HEK293 (cell line): ENCODE data around the gene KIAA0319L.

Experiments
- KLF10 ChIP-seq: fragments of 450-650 bp; IDR thresholded peaks from 2 replicates; pipeline ENCODE4 v1.5.1; 2018; ENCODE audit warnings: missing biosample characterization, mild to moderate bottlenecking, missing genetic modification characterization
- PRDM10 ChIP-seq: fragments of 450-650 bp; formaldehyde crosslinking; IDR thresholded peaks from 2 replicates; pipeline ENCODE4 v1.5.1; 2016; ENCODE audit warnings: missing biosample characterization, missing genetic modification characterization
- ZNF292 ChIP-seq: fragments of 450-650 bp; formaldehyde crosslinking; IDR thresholded peaks from 2 replicates; pipeline ENCODE4 v1.5.1; 2016; ENCODE audit warnings: low read depth, missing biosample characterization, missing genetic modification characterization, borderline replicate concordance
- ZNF660 ChIP-seq: fragments of 450-650 bp; IDR thresholded peaks from 2 replicates; pipeline ENCODE4 v1.5.1; 2018; ENCODE audit warnings: missing biosample characterization, mild to moderate bottlenecking, missing genetic modification characterization

- TF ChIP-seq ZNF292 (tag by site-specific recombination) (no peak), ZNF660 (tag by site-specific recombination) (no peak), KLF10 (tag by site-specific recombination) (no peak), PRDM10 (no peak)
Observed at GRCh38 chr1:35454616-35455015, 102.6 kb downstream of the KIAA0319L start.
